Measurements from ENCODE around the gene KATNBL1.

DNA sequence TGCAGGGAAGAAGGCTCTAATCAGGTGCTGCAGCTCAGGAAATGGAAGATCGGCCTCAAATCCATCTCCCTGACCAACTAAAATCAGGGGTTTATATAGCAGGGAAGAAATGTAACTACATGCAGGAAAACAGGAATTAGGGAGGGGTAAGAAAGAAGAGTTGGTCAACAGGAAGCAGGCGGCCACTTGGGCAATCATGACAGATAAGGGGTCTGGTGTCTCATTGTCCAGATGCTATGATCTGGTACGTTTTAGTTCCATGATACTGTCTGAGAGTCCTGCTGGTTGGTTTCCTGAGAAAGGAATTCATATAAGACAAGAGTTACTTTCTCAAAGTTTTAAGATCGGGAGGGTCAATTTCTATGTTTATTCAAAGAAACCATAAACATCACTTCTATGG, 24.2 kb downstream of the KATNBL1 start:
- TF ChIP-seq CTCF (conservative IDR thresholded peaks at IDR 0.05 in 1 of 2, IDR thresholded peaks at IDR 0.05 in 1 of 2; ENCODE audit: extremely low read depth in 1 of 2, insufficient read depth in 1 of 2, low read depth in 1 of 2, low read length in 2 of 2) (no peak), EZH2 (IDR thresholded peaks at IDR 0.05; ENCODE audit: borderline replicate concordance, low read length) (no peak)
